Loucy (cell line): ENCODE results near the gene DLX5.

Source experiments
- CTCF ChIP-seq: fragments of 200-600 bp; sonication (generic); conservative IDR thresholded peaks from 2 replicates; pipeline ENCODE4 v1.5.1; 2014; ENCODE audit warnings: mild to moderate bottlenecking, antibody characterized with exemption, low read length
- EZH2phosphoT487 ChIP-seq: fragments of 200-600 bp; IDR thresholded peaks from 2 replicates; pipeline ENCODE4 v1.6.1; 2018; ENCODE audit warnings: antibody characterized with exemption, mild to moderate bottlenecking, moderate library complexity, borderline replicate concordance

- TF ChIP-seq CTCF (no peak), EZH2phosphoT487 (no peak)
Observed at GRCh38 chr7:96977445-96977844, 47.2 kb downstream of the DLX5 start.
